T-helper 17 cell (primary cell): ENCODE results near the gene ATG16L2. TPM values are rescaled to one million over a fixed set of nuclear protein-coding genes. Genes with fewer than 3 reads are reported as not detected.
"Not testable (repeated sequence)": the region's sequence is repeated elsewhere in the genome, so short reads cannot be mapped to it uniquely, and the experiment has no call there.

ENCODE experiments used
- ATAC-seq: fragments of 150-1000 bp; cut with Tn5 transposase; 2 replicates; pipeline ENCODE4 v1.10.0; 2021; ENCODE audit warnings: mild to moderate bottlenecking, moderate library complexity
- DNase-seq, 3 donors: peaks; one replicate each; pipeline versions ENCODE4 v3.0.0 to v3.0.0-alpha.2; 2020 to 2021
- H3K9me3 ChIP-seq: one replicate; pipeline ENCODE4 v1.7.0; 2013; ENCODE audit warnings: low read length, mild to moderate bottlenecking; ENCODE audit not compliant: control insufficient read depth, poor library complexity, severe bottlenecking
- H3K27ac Mint-ChIP-seq: one replicate; pipeline ENCODE4 v1.8.0; 2022; ENCODE audit warnings: mild to moderate bottlenecking, moderate library complexity, mixed read lengths
- H3K27me3 Mint-ChIP-seq: one replicate; pipeline ENCODE4 v1.8.0; 2022; ENCODE audit warnings: mixed read lengths
- H3K36me3 Mint-ChIP-seq: one replicate; pipeline ENCODE4 v1.8.0; 2022; ENCODE audit warnings: low read depth, mixed read lengths
- H3K4me1 Mint-ChIP-seq: one replicate; pipeline ENCODE4 v1.8.0; 2022; ENCODE audit warnings: mild to moderate bottlenecking, mixed read lengths
- H3K4me3 Mint-ChIP-seq: one replicate; pipeline ENCODE4 v1.8.0; 2022; ENCODE audit warnings: mild to moderate bottlenecking, moderate library complexity, mixed read lengths
- total RNA-seq, 4 donors: library from RNA in 2 of 4; stranded (reverse) in 2 of 4; gene quantifications; one replicate each; pipeline ENCODE4 v1.2.3 and lab custom pipeline; 2022 to 2026

ATG16L2 gene
- total RNA-seq, 2 donors from 2014 or later: 95.4 to 121 TPM

GRCh38 chr11:72840780-72841179 lies 26.6 kb downstream of the ATG16L2 start:
- Mint-ChIP-seq H3K36me3 (peaks cover 9% of the 10 kb centered on the region), H3K27me3 (no peaks in the 10 kb centered on the region), H3K4me3 (no peak overlapping the region), H3K4me1 (peaks cover 14% of the 10 kb centered on the region), H3K27ac (no peak overlapping the region)
- DNase-seq: no peak
- no peaks in the 10 kb centered on the region for H3K9me3 ChIP-seq
- no peak for ATAC-seq

GRCh38 chr11:72841397-72841796 lies 27.2 kb downstream of the ATG16L2 start:
- Mint-ChIP-seq H3K4me1 (peaks cover 14% of the 10 kb centered on the region), H3K27me3 (no peaks in the 10 kb centered on the region), H3K27ac (peak overlapping the region; percentile 32), H3K4me3 (no peak overlapping the region), H3K36me3 (peaks cover 9% of the 10 kb centered on the region)
- ATAC-seq (no peak), DNase-seq (no peak)
- no peaks in the 10 kb centered on the region for H3K9me3 ChIP-seq

DNA sequence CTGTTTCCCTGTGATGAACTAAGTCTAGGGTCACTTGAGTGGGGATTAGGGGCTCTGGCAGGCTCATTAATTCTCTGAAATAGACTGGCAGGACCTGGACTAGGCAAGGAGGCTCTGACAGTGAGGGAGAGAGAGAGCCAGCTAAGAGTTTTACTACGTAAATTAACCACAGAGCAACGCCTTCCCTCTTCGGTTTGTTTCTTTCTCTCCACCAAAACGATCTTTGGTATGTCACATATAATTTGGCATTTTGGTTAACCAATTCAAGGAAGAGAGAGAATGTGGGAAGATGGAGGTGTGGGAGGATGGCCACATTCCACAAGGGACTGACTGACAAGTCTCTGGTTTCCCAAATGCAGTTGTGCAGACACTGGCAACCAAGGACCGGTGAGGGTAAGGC lies 27.9 kb downstream of the ATG16L2 start:
- DNase-seq: no peak
- Mint-ChIP-seq H3K4me3 (no peak overlapping the region), H3K4me1 (peaks cover 14% of the 10 kb centered on the region), H3K27ac (peak overlapping the region; percentile 32), H3K36me3 (peaks cover 9% of the 10 kb centered on the region), H3K27me3 (no peaks in the 10 kb centered on the region)
- H3K9me3 ChIP-seq: no peaks in the 10 kb centered on the region
- no peak for ATAC-seq

DNA sequence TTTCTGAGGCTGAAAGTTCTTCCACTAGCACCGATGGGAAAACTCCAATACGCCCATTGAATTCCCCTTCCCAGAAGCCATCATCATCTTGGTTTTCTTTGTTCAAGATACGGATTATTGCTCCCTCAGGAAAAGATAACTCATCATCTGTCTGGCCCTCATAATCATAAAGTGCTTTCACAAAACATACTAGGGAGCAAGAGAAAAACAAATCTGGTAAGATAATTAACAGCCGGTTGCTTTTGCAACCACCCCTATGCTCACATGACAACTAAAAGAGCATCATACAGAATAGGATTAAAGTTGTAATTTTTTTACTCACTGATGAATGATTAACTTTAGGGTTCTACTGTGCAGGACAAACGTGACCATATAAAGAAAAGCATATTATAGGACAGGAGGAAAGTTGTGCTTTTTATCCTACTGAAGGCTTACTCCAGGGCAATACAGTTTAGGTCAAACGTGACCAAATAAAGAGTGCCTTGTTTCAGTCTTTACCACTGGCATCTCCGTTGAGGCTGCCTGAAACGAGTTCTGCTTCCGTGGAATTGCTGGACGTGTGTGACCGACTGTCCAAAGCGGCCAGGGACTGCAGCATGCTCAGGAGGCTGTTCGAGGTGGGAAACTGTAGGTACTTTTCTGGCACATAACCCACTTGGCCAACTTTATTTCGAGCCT lies 28.6 kb downstream of the ATG16L2 start:
- H3K27me3 Mint-ChIP-seq: no peaks in the 10 kb centered on the region
- H3K27ac Mint-ChIP-seq: no peak overlapping the region
- no peak for ATAC-seq
- no peak overlapping the region for H3K4me3 Mint-ChIP-seq
- peaks cover 14% of the 10 kb centered on the region for H3K4me1 Mint-ChIP-seq
- no peak for DNase-seq
- peaks cover 9% of the 10 kb centered on the region for H3K36me3 Mint-ChIP-seq
- H3K9me3 ChIP-seq: no peaks in the 10 kb centered on the region

- H3K9me3 ChIP-seq: no peaks in the 10 kb centered on the region
- Mint-ChIP-seq H3K36me3 (peaks cover 6% of the 10 kb centered on the region), H3K27ac (no peak overlapping the region), H3K4me1 (peaks cover 11% of the 10 kb centered on the region), H3K4me3 (no peak overlapping the region), H3K27me3 (no peaks in the 10 kb centered on the region)
- ATAC-seq (no peak), DNase-seq (no peak)
Measured at GRCh38 chr11:72844356-72844755, 30.1 kb downstream of the ATG16L2 start.

- DNase-seq (no peak), ATAC-seq (peak; percentile 56)
- peak overlapping the region; percentile 47 for H3K27ac Mint-ChIP-seq
- H3K4me3 Mint-ChIP-seq: peak overlapping the region; percentile 52
- peaks cover 9% of the 10 kb centered on the region for H3K4me1 Mint-ChIP-seq
- H3K27me3 Mint-ChIP-seq: no peaks in the 10 kb centered on the region
- H3K36me3 Mint-ChIP-seq: peaks cover 3% of the 10 kb centered on the region
- H3K9me3 ChIP-seq: no peaks in the 10 kb centered on the region
Measured at GRCh38 chr11:72848846-72849466, 34.7 kb downstream of the ATG16L2 start.

- no peaks in the 10 kb centered on the region for H3K27me3 Mint-ChIP-seq
- H3K4me3 Mint-ChIP-seq: no peak overlapping the region
- H3K9me3 ChIP-seq: no peaks in the 10 kb centered on the region
- peaks cover 11% of the 10 kb centered on the region for H3K4me1 Mint-ChIP-seq
- peaks cover 3% of the 10 kb centered on the region for H3K36me3 Mint-ChIP-seq
- ATAC-seq (no peak), DNase-seq (no peak)
- no peak overlapping the region for H3K27ac Mint-ChIP-seq
Measured at GRCh38 chr11:72850832-72851231, 36.6 kb downstream of the ATG16L2 start.

- no peaks in the 10 kb centered on the region for H3K9me3 ChIP-seq
- DNase-seq (no peak), ATAC-seq (no peak)
- Mint-ChIP-seq H3K27ac (peak overlapping the region; percentile 9), H3K4me1 (peaks cover 11% of the 10 kb centered on the region), H3K4me3 (no peak overlapping the region), H3K27me3 (no peaks in the 10 kb centered on the region), H3K36me3 (peaks cover 3% of the 10 kb centered on the region)
Measured at GRCh38 chr11:72851726-72852125, 37.5 kb downstream of the ATG16L2 start.

DNA sequence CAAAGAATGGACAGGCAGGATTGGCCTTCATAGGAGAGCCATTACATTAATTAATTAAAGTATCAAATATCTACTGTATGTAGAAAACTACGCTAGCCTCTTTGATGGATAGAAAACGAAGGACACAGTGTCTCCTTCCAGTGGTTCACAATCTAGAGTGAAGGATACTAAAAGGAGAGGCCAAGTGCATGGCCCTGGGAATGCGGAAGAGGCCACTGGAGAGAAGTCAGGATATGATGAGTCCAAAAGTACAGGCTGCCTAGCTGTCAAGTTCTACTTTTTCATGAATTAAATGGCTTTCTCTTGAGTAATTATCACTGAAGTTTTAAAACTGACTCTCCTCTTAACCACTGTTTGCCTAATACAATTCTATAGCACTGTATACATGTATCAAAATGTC lies 41.9 kb downstream of the ATG16L2 start:
- H3K4me1 Mint-ChIP-seq: peaks cover 9% of the 10 kb centered on the region
- H3K9me3 ChIP-seq: no peaks in the 10 kb centered on the region
- H3K27ac Mint-ChIP-seq: no peak overlapping the region
- no peak for DNase-seq
- H3K4me3 Mint-ChIP-seq: no peak overlapping the region
- no peaks in the 10 kb centered on the region for H3K27me3 Mint-ChIP-seq
- no peak for ATAC-seq
- peaks cover 3% of the 10 kb centered on the region for H3K36me3 Mint-ChIP-seq

DNA sequence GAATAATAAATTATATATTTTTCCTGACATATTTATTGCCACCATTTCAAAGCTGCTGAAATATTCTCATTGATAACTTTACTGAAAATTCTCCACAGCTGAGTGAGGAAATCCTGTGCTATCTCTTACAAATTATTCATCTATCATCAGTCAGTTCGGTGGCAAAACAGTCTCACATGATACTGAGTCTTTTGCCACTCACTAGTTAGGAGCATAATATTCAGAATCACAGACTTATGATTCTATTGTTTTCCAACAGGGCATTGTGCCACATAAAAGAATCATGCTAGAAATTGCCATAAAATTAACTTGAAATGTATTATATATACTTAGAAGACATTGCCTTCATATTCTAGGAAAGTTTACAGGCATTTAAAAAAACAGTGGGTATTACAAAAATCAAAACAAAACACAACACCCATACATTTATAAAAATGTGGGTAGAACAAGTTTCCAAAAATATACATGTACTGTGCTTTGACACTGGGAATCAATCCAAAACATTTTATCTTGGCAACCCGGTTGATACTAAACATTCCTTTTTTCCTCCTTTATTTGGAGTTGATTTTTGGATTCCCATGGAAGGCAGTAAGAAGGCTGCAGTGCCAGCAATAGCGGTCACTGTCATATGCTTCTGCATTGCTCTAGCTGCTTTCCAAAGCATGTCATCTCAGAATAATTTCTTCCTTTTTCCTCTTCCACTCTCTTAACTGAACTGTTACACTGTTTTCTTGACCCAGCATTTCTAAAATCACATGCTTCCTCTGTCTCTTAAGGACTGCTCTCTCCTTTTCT lies 42.5 kb downstream of the ATG16L2 start:
- DNase-seq (no peak), ATAC-seq (no peak)
- no peaks in the 10 kb centered on the region for H3K9me3 ChIP-seq
- Mint-ChIP-seq H3K27me3 (no peaks in the 10 kb centered on the region), H3K27ac (no peak overlapping the region), H3K36me3 (peaks cover 3% of the 10 kb centered on the region), H3K4me1 (peaks cover 9% of the 10 kb centered on the region), H3K4me3 (no peak overlapping the region)

GRCh38 chr11:72858267-72858666 lies 44.1 kb downstream of the ATG16L2 start:
- H3K36me3 Mint-ChIP-seq, H3K27me3 Mint-ChIP-seq, ATAC-seq, H3K27ac Mint-ChIP-seq, H3K4me1 Mint-ChIP-seq, H3K4me3 Mint-ChIP-seq, H3K9me3 ChIP-seq, DNase-seq: not testable (repeated sequence)

DNA sequence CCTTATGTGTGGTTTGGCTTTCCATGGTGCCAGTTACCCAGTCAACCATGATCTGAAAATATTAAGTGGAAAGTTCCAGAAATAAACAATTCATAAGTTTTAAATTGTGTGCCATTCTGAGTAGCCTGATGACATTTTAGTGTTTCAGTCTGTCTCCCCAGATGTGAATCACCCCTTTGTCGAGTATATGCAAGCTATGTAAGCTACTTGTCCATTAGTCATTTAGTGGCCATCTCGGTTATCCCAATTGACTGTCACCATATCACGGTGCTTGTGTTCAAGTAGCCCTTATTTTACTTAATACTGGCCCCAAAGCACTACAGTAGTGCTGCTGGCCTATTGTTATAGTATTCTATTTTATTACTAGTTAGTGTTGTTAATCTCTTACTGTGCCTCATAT lies 44.9 kb downstream of the ATG16L2 start:
- no peak overlapping the region for H3K27ac Mint-ChIP-seq
- H3K4me1 Mint-ChIP-seq: peaks cover 8% of the 10 kb centered on the region
- no peaks in the 10 kb centered on the region for H3K27me3 Mint-ChIP-seq
- ATAC-seq (no peak), DNase-seq (no peak)
- no peaks in the 10 kb centered on the region for H3K9me3 ChIP-seq
- H3K4me3 Mint-ChIP-seq: no peak overlapping the region
- peaks cover 4% of the 10 kb centered on the region for H3K36me3 Mint-ChIP-seq

DNA sequence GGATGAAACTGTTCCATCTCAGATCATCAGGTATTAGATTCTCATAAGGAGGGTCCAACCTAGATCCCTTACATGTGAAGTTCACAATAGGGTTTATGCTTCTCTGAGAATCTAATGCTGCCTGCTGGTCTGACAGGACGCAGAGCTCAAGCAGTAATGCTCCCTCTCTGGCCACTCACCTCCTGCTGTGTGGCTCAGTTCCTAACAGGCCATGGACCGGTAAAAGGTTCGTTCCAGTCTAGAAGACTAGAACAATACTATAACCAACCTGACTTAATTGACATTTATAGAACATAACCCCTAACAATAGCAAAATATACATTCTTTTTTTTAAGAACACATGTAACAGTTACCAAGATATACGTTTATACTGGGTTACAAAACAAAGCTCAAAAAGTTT lies 45.8 kb downstream of the ATG16L2 start:
- no peaks in the 10 kb centered on the region for H3K9me3 ChIP-seq
- no peak for ATAC-seq
- Mint-ChIP-seq H3K36me3 (peaks cover 4% of the 10 kb centered on the region), H3K27ac (no peak overlapping the region), H3K4me1 (peaks cover 5% of the 10 kb centered on the region), H3K4me3 (no peak overlapping the region), H3K27me3 (no peaks in the 10 kb centered on the region)
- no peak for DNase-seq
